Osteoblast (primary cell): ENCODE data around the gene ABLIM3. TPM values are rescaled to one million over a fixed set of nuclear protein-coding genes. Genes with fewer than 3 reads are reported as not detected.

Source experiments
- DNase-seq: peaks from one replicate; pipeline ENCODE4 v3.0.0; 2011; ENCODE audit warnings: low spot score, mixed read lengths; ENCODE audit not compliant: insufficient read length; ENCODE audit errors: missing footprints
- H2AFZ ChIP-seq: 2 replicates; pipeline ENCODE4 v1.6.0; 2011; ENCODE audit warnings: mild to moderate bottlenecking, low read length
- H3K27ac ChIP-seq: 2 replicates; pipeline ENCODE4 v1.5.1; 2011; ENCODE audit warnings: mild to moderate bottlenecking, low read depth, low read length, moderate library complexity
- H3K27me3 ChIP-seq: 2 replicates; pipeline ENCODE4 v1.6.0; 2012; ENCODE audit warnings: mild to moderate bottlenecking, control low read depth, inconsistent platforms, low read length, moderate library complexity; ENCODE audit not compliant: insufficient read depth
- H3K36me3 ChIP-seq: 2 replicates; pipeline ENCODE4 v1.5.1; 2011; ENCODE audit warnings: mild to moderate bottlenecking, low read length, control low read depth, moderate library complexity; ENCODE audit not compliant: insufficient read depth
- H3K4me1 ChIP-seq: 2 replicates; pipeline ENCODE4 v1.5.1; 2011; ENCODE audit warnings: mild to moderate bottlenecking, low read length, control low read depth, moderate library complexity; ENCODE audit not compliant: insufficient read depth
- H3K4me2 ChIP-seq: 2 replicates; pipeline ENCODE4 v1.6.0; 2011; ENCODE audit warnings: mild to moderate bottlenecking, low read length; ENCODE audit not compliant: insufficient read depth
- H3K4me3 ChIP-seq: fragments of 200-600 bp; sonication (generic); 3 replicates; pipeline ENCODE4 v1.5.1; 2012; ENCODE audit warnings: mild to moderate bottlenecking, low read length, inconsistent platforms; ENCODE audit not compliant: insufficient read depth
- H3K79me2 ChIP-seq: 2 replicates; pipeline ENCODE4 v1.6.0; 2012; ENCODE audit warnings: mild to moderate bottlenecking, low read length, control low read depth, inconsistent platforms; ENCODE audit not compliant: insufficient read depth
- H3K9me3 ChIP-seq: 2 replicates; pipeline ENCODE4 v1.5.1; 2011; ENCODE audit warnings: low read depth, low read length, control low read depth
- H4K20me1 ChIP-seq: 2 replicates; pipeline ENCODE4 v1.6.0; 2012; ENCODE audit warnings: mild to moderate bottlenecking, low read length, control low read depth; ENCODE audit not compliant: insufficient read depth
- total RNA-seq: library from RNA; depleted of rRNA; stranded (reverse); fragments of >200 nt; gene quantifications from 2 replicates; pipeline ENCODE4 v1.2.3, GENCODE V29; 2012
- TF ChIP-seq, protein P1 (sequence below): IDR thresholded peaks from 2 replicates; pipeline ENCODE4 v1.5.1; 2011; ENCODE audit warnings: mild to moderate bottlenecking, low read depth, low read length, moderate library complexity; ENCODE audit errors: extremely low read depth

Gene ABLIM3
- total RNA-seq, 1 donor: 5.8 TPM

DNA sequence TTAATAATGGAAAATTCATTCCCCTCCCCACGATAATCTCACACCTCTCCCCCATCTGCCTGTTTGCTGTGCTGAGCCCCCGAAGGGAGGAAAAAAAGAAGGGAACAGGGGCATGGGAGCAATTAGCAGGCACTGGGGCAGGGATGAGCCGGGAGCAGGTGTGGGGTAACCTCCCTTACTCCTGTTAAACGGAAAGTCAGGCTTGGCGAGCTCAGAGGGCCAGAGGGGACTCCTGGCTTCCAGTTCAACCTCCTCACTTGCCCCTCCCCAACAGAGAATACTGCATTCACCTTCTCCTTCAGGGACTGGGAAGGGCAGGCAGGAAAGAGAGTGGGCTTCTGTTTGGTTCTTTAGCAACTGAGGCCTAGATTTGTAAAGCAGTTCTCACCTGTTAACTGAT is 131.9 kb downstream of the ABLIM3 start:
- no peak overlapping the region for H3K27ac ChIP-seq
- H3K27me3 ChIP-seq: peaks cover 10% of the 10 kb centered on the region
- no peaks in the 10 kb centered on the region for H4K20me1 ChIP-seq
- TF ChIP-seq, protein P1, sequence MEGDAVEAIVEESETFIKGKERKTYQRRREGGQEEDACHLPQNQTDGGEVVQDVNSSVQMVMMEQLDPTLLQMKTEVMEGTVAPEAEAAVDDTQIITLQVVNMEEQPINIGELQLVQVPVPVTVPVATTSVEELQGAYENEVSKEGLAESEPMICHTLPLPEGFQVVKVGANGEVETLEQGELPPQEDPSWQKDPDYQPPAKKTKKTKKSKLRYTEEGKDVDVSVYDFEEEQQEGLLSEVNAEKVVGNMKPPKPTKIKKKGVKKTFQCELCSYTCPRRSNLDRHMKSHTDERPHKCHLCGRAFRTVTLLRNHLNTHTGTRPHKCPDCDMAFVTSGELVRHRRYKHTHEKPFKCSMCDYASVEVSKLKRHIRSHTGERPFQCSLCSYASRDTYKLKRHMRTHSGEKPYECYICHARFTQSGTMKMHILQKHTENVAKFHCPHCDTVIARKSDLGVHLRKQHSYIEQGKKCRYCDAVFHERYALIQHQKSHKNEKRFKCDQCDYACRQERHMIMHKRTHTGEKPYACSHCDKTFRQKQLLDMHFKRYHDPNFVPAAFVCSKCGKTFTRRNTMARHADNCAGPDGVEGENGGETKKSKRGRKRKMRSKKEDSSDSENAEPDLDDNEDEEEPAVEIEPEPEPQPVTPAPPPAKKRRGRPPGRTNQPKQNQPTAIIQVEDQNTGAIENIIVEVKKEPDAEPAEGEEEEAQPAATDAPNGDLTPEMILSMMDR: no peak
- H3K4me2 ChIP-seq: no peak overlapping the region
- H3K4me3 ChIP-seq: no peak overlapping the region
- peaks cover 11% of the 10 kb centered on the region for H3K4me1 ChIP-seq
- no peak overlapping the region for H2AFZ ChIP-seq
- H3K36me3 ChIP-seq: no peaks in the 10 kb centered on the region
- DNase-seq: peak; percentile 74
- no peaks in the 10 kb centered on the region for H3K79me2 ChIP-seq
- peaks cover 4% of the 10 kb centered on the region for H3K9me3 ChIP-seq

GRCh38 chr5:149273950-149274349 is 132.7 kb downstream of the ABLIM3 start:
- H3K4me2 ChIP-seq: no peak overlapping the region
- no peaks in the 10 kb centered on the region for H3K36me3 ChIP-seq
- TF ChIP-seq, protein P1: no peak

DNA sequence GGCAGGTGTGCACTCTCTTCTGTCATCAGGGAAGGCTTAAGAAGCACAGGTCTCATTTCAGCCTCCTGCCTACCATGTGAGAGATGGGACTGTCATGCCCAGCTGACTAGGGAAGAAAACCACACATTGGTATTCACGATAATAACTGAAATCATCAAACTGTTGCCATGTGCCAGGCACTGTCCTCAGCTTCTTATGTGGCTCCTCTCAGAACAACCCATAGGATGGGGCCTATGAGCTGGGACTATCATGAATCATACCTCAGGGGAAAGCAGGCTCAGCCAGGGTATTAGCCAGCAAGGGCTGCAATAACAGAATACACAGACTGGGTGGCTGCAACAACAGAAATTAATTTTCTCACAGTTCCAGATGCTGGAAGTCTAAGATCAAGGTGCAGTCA is 133.6 kb downstream of the ABLIM3 start:
- peaks cover 14% of the 10 kb centered on the region for H3K27me3 ChIP-seq
- no peak overlapping the region for H3K4me3 ChIP-seq
- H4K20me1 ChIP-seq: no peaks in the 10 kb centered on the region
- H3K4me1 ChIP-seq: peaks cover 11% of the 10 kb centered on the region
- no peaks in the 10 kb centered on the region for H3K9me3 ChIP-seq
- H3K27ac ChIP-seq: no peak overlapping the region
- DNase-seq: peak; percentile 99
- no peaks in the 10 kb centered on the region for H3K79me2 ChIP-seq
- no peak overlapping the region for H3K4me2 ChIP-seq
- H2AFZ ChIP-seq: no peak overlapping the region
- H3K36me3 ChIP-seq: no peaks in the 10 kb centered on the region
- TF ChIP-seq, protein P1: no peak

More at GRCh38 chr5:149273950-149274349, 132.7 kb downstream of the ABLIM3 start:
- Histone ChIP-seq H4K20me1 (no peaks in the 10 kb centered on the region), H3K79me2 (no peaks in the 10 kb centered on the region), H3K4me3 (no peak overlapping the region), H3K4me1 (peaks cover 11% of the 10 kb centered on the region), H3K27me3 (peaks cover 10% of the 10 kb centered on the region), H3K9me3 (no peaks in the 10 kb centered on the region), H2AFZ (no peak overlapping the region), H3K27ac (no peak overlapping the region)
- DNase-seq: no peak

- TF ChIP-seq, protein P1: no peak
- H3K27ac ChIP-seq: no peak overlapping the region
- H4K20me1 ChIP-seq: no peaks in the 10 kb centered on the region
- no peaks in the 10 kb centered on the region for H3K9me3 ChIP-seq
- peaks cover 10% of the 10 kb centered on the region for H3K27me3 ChIP-seq
- no peaks in the 10 kb centered on the region for H3K4me1 ChIP-seq
- no peak overlapping the region for H3K4me2 ChIP-seq
- H3K4me3 ChIP-seq: no peak overlapping the region
- no peaks in the 10 kb centered on the region for H3K36me3 ChIP-seq
- H2AFZ ChIP-seq: no peak overlapping the region
- DNase-seq: no peak
- no peaks in the 10 kb centered on the region for H3K79me2 ChIP-seq
These were observed 136.5 kb downstream of the ABLIM3 start for GRCh38 chr5:149277801-149278200.
